Measurements from ENCODE around the gene NAA38.

Gene NAA38

DNA sequence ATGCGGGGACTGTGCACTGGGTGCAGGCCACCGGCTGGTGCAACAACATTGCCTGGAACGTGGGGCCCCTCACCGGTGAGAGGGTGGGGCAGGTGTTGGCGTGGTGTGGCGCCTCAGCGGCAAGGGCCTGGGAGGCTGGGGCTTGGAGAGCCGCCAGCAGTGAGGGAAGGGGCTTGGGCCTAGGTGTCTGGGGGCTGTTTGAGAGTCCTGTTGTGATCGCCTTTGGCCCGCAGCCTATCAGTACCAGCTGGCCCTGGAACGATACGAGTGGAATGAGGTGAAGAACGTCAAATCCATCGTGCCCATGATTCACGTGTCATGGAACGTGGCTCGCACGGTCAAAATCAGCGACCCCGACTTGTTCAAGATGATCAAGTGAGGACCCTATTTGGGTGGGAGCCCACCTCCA lies 5.1 kb downstream of the NAA38 start:
- no peak for DNase-seq (ENCODE audit: low spot score)

DNA sequence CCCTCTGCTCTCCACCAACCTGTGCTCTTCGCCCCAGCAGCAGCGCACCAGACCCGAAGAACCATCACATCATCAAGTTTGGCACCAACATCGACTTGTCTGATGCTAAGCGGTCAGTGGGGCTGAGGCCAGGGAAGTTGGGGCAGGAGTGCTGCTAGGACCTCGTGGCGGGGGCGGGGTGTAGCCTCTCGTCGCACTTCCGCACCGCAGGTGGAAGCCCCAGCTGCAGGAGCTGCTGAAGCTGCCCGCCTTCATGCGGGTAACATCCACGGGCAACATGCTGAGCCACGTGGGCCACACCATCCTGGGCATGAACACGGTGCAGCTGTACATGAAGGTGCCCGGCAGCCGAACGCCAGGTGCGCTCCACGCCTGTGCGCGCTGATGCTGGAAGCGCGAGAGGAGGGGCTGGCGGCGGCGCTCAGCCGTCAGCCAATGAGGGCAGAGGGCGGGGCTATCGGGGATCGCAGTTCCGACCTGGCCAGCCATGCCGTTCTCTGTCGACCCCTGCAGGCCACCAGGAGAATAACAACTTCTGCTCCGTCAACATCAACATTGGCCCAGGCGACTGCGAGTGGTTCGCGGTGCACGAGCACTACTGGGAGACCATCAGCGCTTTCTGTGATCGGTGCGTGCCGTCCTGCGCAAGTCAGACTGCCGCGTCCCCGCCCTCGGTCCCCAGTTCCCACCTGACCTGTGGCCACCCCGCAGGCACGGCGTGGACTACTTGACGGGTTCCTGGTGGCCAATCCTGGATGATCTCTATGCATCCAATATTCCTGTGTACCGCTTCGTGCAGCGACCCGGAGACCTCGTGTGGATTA lies 5.7 kb downstream of the NAA38 start:
- DNase-seq (ENCODE audit: low spot score) = peak; percentile 85

DNA sequence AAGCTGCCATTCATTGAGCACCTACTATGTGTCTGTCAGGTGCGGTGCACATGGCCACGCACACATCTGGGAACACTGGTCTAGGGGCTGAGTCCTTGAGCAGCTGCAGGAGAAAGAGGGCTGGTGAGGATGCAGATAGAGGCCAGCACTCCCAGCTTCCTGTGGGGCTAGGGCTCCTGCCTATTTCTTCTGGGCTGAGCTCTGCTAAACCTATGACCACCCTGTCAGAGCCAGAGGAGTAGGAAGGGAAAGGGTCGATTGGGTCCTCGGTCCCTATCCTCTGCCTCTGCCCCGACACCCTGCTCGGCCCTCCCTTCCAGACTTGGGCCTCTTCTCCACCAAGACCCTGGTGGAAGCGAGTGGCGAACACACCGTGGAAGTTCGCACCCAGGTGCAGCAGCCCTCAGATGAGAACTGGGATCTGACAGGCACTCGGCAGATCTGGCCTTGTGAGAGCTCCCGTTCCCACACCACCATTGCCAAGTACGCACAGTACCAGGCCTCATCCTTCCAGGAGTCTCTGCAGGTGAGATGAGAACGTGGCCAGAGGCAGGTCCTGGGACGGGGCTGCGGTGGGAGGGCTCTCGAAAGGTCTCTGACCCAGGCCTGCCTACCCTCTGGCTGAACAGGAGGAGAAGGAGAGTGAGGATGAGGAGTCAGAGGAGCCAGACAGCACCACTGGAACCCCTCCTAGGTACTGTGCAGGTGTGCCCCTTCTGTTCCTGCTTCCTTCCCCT lies 6.5 kb downstream of the NAA38 start:
- DNase-seq (ENCODE audit: low spot score) = no peak

DNA sequence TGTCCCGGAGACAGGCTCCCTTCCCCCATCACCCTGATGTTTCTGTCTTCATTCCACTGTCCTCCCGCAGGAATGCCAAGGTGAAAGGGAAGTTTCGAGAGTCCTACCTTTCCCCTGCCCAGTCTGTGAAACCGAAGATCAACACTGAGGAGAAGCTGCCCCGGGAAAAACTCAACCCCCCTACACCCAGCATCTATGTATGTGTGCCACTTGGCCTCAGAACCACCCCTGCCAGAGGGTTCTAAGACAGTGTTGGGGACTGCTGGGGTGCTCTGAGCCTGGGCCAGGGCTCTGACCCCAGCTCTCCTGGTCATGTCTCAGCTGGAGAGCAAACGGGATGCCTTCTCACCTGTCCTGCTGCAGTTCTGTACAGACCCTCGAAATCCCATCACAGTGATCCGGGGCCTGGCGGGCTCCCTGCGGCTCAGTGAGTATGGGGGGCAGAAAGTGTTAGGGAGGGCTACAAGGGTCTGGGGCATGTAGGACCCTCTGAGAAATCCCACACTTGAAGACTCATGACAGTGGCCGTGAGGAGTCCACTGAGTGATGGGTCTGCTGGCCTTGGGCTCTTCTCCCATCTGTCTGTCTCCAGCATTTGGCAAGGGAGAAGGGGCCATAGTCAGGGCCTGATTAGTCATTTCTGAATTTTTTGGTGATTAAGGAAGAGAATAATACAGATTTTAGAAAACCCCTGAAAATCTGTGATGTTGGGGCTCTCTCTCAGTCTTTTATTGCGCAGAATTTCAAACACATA lies 7.4 kb downstream of the NAA38 start:
- DNase-seq (ENCODE audit: low spot score) = no peak

DNA sequence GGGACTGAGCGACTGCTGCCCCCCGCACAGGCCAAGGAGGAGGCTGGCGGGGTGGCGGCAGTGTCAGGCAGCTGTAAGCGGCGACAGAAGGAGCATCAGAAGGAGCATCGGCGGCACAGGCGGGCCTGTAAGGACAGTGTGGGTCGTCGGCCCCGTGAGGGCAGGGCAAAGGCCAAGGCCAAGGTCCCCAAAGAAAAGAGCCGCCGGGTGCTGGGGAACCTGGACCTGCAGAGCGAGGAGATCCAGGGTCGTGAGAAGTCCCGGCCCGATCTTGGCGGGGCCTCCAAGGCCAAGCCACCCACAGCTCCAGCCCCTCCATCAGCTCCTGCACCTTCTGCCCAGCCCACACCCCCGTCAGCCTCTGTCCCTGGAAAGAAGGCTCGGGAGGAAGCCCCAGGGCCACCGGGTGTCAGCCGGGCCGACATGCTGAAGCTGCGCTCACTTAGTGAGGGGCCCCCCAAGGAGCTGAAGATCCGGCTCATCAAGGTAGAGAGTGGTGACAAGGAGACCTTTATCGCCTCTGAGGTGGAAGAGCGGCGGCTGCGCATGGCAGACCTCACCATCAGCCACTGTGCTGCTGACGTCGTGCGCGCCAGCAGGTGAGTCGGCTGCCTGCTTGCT lies 8.1 kb downstream of the NAA38 start:
- no peak for DNase-seq (ENCODE audit: low spot score)

DNA sequence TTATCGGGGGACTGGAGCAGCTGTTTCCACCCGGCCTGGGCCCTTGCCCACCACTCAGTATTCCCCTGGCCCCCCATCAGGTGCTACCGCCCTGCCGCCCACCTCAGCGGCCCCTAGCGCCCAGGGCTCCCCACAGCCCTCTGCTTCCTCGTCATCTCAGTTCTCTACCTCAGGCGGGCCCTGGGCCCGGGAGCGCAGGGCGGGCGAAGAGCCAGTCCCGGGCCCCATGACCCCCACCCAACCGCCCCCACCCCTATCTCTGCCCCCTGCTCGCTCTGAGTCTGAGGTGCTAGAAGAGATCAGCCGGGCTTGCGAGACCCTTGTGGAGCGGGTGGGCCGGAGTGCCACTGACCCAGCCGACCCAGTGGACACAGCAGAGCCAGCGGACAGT lies 8.6 kb downstream of the NAA38 start:
- no peak for DNase-seq (ENCODE audit: low spot score)

DNA sequence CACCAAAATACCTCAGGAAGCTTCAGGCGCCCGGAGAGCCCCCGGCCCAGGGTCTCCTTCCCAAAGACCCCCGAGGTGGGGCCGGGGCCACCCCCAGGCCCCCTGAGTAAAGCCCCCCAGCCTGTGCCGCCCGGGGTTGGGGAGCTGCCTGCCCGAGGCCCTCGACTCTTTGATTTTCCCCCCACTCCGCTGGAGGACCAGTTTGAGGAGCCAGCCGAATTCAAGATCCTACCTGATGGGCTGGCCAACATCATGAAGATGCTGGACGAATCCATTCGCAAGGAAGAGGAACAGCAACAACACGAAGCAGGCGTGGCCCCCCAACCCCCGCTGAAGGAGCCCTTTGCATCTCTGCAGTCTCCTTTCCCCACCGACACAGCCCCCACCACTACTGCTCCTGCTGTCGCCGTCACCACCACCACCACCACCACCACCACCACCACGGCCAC lies 9.2 kb downstream of the NAA38 start:
- no peak for DNase-seq (ENCODE audit: low spot score)

DNA sequence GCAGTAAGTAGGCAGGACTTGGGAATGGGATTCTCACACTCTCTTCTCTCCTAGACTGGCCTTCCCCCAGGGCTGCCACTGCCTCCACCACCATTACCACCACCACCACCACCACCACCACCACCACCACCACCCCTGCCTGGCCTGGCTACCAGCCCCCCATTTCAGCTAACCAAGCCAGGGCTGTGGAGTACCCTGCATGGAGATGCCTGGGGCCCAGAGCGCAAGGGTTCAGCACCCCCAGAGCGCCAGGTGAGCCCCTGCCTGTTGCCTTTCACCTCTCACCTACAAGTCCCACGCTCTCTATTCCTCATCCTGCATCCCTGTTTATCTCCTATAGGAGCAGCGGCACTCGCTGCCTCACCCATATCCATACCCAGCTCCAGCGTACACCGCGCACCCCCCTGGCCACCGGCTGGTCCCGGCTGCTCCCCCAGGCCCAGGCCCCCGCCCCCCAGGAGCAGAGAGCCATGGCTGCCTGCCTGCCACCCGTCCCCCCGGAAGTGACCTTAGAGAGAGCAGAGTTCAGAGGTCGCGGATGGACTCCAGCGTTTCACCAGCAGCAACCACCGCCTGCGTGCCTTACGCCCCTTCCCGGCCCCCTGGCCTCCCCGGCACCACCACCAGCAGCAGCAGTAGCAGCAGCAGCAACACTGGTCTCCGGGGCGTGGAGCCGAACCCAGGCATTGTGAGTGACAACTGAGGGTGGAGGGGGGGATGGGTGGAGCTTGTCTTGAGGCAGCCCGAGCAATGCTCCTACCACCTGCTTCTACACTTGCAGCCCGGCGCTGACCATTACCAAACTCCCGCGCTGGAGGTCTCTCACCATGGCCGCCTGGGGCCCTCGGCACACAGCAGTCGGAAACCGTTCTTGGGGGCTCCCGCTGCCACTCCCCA lies 10.3 kb downstream of the NAA38 start:
- no peak for DNase-seq (ENCODE audit: low spot score)

DNA sequence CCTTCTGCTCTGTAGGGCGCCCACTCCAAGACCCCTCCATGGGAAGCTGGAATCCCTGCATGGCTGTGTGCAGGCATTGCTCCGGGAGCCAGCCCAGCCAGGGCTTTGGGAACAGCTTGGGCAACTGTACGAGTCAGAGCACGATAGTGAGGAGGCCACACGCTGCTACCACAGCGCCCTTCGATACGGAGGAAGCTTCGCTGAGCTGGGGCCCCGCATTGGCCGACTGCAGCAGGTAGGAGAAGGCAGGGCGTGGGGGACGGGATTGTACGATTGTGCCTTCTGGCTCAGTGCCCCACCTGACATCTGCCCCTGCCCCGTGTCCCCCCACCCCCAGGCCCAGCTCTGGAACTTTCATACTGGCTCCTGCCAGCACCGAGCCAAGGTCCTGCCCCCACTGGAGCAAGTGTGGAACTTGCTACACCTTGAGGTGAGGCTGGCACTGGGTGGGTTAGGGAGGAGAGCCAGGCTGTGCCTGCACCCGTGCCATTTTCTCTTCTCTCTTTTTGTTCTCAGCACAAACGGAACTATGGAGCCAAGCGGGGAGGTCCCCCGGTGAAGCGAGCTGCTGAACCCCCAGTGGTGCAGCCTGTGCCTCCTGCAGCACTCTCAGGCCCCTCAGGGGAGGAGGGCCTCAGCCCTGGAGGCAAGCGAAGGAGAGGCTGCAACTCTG lies 11.2 kb downstream of the NAA38 start:
- DNase-seq (ENCODE audit: low spot score) = no peak

DNA sequence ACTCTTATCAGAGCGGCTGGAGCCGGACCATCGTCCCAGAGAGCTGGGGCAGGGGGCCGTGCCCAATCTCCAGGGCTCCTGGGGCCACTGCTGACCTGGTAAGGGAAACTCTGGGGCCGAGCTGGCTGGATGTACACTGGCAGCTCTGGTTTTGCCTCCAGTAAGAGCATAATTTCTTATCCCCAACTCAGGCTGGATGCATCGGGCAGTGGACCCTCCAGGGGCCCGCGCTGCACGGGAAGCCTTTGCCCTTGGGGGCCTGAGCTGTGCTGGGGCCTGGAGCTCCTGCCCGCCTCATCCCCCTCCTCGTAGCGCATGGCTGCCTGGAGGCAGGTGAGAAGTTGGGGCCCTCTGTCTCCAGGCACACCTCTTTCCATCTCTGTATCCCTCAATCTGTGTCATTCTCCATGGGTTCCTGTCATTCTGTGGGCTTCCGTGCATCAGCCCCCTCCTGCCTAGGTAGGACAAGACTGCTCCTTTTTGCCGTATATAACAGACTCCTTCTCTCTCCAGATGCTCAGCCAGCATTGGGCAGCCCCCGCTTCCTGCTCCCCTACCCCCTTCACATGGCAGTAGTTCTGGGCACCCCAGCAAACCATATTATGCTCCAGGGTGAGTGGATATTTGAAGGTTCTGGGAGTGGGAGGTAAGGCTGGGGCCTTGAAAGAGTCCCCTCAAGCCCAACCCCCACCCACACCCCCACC lies 11.8 kb downstream of the NAA38 start:
- no peak for DNase-seq (ENCODE audit: low spot score)

DNA sequence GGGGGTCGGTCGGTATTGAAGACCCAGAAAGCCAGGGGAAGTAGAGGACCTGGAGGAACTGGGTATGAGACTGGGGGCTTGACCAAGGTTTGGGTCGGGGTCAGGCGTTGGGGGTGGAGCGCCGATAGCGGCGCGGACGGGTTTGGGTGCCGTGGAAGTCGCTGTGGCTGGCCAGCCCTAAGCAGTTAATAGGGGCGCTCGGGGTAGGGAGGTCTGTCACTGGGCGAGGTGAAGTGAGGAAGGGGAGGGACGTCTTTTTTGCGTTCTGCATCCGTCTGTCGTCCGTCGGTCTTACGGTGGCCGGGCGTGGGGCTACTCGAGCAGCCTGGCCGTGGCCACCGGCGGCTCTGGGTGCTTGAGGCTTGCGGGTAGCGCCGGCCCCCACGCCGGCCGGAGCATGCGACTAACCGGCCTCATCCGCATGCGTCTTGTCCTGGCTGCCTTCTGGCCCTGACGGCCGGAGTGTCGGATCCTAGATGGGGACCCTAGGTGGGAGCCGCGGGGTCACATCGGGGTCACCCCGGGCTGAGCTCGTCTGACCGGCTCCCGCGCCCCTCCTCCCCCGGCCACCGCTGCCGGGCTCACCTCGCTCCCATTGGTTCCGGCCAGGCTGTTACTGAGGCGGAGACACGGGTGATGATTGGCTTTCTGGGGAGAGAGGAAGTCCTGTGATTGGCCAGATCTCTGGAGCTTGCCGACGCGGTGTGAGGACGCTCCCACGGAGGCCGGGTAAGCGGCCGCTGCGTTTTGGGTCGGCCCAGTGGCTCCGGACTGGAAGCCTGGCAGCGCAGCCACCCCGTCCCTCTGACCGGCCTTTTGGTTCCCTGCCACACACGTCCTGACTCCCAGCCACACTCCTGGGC lies 12.8 kb downstream of the NAA38 start:
- peak; percentile 96 for DNase-seq (ENCODE audit: low spot score)

DNA sequence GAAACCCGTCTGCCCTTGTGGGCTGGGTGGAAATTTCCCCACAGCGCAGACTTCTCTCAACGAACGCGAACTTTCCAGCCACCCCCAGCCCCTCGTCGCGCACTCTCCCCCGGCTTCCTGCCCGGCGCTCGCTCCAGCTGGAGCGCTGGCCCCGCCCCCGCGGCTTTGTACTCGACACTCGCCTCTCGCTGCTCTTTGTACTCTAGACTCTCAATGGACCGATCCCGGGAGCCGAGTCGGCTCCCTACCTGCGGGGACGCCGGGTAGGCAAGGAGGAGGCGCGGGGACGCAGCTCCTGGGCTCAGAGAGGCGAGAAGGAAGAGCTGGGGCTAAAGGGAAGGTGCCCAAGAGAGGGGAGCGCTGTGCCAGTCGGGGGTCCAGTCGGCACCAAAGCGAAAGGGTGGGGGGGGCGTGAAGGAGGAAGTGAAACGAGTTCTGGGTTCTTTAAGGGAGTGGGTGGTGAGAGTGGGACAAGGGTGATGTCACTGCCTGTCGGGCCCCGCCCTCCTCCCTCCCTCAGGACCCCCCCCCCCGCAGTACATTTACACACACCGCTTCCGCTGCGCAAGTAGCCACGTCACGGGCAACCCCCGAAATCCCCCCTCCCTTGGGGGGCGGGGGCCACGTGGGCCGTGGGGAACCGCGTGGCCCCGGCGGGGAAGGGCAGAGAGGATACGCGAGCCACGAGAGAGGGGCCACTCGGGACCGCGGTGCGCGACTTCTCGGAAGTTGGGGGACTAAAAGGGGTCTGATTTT lies 13.6 kb downstream of the NAA38 start:
- DNase-seq (ENCODE audit: low spot score) = peak; percentile 77

DNA sequence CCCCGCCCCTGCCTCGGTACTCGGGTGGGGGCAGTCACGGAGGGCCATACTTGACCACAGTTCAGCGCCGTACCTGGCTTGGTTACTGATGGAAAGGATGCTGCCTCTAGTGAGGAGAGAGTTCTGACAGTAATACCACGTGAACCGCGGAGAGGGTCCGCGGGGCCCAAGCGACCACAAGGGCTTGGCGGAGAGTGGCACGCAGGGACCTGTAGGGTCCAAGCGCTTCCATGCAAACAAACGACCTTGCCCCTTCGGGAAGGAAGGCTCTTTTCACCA lies 14.2 kb downstream of the NAA38 start:
- no peak for DNase-seq (ENCODE audit: low spot score)

DNA sequence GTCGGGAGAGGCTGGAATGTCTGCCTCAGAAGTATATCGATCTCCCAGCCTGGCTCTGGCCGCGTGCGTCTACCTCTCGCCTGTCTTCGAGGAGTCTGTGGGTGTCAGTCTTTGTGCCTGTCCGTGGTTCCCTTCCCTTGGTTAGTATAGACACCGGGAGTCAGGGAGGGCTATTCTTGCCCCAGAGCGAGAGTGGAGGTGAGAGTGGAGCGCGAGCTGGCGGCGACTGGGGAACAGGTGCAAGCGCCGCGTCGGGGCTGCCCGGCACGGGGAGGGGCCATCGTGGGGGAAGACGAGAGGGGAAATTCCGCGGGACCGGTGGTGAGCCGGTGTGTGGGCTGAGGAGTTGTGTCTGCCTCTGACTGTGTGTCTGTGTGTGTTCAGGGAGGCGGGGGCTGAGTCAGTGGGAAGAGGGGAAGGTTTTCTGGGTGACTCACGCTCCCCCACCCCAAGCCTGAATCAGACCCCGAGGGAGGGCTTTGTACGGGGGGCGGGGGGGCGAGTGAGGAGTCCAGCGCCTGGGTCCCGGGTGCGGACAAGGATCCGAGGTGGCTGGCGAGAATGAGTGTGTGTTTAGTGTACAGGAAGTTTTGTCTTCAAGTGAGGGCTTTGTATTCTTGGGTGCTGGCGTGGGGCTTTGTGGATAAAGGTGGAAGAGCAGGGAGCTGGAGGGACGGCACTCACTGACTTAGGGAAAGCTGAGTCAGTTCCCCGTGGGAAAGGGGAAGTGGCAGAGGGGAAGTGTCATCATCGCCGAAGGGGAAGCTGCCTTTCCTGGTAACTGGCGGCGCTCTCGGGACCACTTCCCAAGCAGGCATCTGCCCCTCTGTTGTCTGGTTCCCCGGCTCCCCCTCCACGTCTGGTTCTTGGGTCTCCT lies 14.7 kb downstream of the NAA38 start:
- DNase-seq (ENCODE audit: low spot score) = peak; percentile 99

DNA sequence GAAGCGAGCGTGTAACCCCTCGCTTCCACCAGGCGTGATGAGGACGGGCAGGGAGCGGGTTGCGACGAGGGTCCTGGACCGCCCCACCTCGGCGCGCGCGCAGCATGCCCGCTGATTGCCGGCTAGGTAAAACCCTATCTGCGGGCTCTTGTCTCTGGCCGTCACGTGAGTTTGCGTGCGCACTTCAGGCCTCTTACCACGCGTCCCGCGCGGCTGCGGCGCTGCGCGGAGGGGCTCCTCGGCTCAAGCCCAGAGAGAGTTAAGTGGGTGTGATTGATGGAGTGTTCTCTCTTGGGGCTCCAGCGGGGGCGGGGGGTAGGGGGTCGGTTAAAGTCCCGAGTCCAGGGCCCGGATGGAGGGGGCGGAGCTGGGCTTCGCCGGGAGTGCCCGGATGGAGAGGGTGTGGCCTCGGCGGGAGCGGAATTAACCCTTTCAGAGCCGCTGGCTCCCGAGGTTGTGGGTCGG lies 15.4 kb downstream of the NAA38 start:
- peak; percentile 82 for DNase-seq (ENCODE audit: low spot score)

DNA sequence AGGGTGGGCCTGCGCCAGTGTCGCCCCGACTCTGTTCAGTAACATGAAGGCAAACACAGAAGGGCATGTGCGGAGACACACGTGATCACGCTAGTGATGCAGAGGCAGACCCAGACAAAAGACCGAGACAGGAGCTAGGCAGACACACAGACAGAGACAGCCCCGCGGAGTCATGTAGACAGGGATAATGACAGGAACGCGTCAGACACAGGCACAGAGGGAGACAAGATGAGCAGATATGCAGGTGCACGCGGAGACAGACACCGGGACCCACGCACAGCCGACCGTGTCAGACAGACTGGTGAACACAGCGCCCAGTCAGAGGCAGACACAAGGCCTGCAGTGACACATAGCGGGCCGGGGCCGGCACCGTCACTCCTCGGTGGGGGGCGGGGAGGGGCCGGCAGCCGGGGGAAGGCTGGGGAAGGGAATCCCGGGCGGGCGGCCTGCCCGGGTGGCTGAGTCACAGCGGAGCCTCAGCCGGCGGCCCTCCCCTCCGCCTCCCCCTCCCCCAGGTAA lies 15.9 kb downstream of the NAA38 start:
- peak; percentile 93 for DNase-seq (ENCODE audit: low spot score)

DNA sequence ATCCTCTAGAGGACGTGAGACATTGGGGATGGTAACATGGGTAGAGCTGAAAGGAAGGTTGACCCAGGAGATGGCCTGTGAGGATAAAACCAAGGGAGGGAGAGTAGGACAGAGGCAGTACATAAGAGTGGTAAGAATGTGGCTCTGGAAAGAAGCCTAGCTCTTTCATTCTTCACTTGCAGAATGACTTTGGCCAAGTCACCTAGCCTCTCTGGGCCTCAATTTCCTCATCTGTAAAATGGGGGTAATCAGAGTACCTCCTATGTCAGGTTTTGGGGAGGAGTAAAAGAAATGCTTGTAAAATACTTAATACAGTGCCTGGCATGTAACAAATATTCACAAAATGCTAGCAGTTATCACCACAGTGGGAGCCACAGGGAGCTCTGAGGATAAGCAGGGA lies 16.5 kb downstream of the NAA38 start:
- DNase-seq (ENCODE audit: low spot score) = no peak
